ENCODE measurements around the gene ADAMTSL1. TPM values are rescaled to one million over a fixed set of nuclear protein-coding genes. Genes with fewer than 3 reads are reported as not detected.

ADAMTSL1 gene
- polyA plus RNA-seq, 1 donor from 2014 or later: 1.1 TPM

DNA sequence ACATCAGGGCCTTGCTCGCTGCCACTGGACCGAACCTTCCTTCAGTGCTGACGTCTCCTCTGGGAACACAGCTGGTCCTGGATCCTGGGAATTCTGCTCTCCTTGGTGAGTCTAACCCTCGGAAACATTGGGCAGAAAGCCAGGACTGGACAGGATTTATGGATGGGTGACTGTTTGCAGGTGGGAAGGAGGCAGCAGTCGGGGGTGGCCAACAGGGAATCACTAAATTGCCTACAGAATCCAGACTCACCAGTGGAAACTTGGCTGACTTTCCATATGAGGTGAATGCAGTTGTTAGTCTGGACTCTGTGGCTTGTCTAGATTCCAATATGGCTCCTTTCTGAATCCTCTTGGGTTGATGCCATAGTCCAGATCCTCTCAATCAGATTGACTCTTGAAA lies 355.9 kb downstream of the ADAMTSL1 start:
- Histone ChIP-seq H3K79me2 (replicated peaks; ENCODE audit: insufficient read depth, low read length) (no peaks in the 10 kb centered on the region), H3K36me3 (ENCODE audit: insufficient read depth, low read length) (no peaks in the 10 kb centered on the region), H3K4me3 (ENCODE audit: low read length) (no peak overlapping the region), H2AFZ (ENCODE audit: low read depth, low read length) (no peak overlapping the region), H3K9me2 (ENCODE audit: insufficient read depth, low read length) (no peaks in the 10 kb centered on the region), H3K27me3 (ENCODE audit: insufficient read depth, low read depth, low read length) (no peaks in the 10 kb centered on the region), H3F3A (ENCODE audit: insufficient read depth, low read length, poor library complexity, severe bottlenecking) (no peaks in the 10 kb centered on the region), H3K9me3 (ENCODE audit: low read length) (no peaks in the 10 kb centered on the region), H4K20me1 (ENCODE audit: insufficient read depth) (no peaks in the 10 kb centered on the region), H3K27ac (ENCODE audit: low read length) (no peak overlapping the region), H3K9ac (ENCODE audit: low read length) (no peak overlapping the region), H3K4me2 (ENCODE audit: low read length) (no peak overlapping the region)
- TF ChIP-seq TAF1 (IDR thresholded peaks at IDR 0.05; ENCODE audit: low read depth): no peak

DNA sequence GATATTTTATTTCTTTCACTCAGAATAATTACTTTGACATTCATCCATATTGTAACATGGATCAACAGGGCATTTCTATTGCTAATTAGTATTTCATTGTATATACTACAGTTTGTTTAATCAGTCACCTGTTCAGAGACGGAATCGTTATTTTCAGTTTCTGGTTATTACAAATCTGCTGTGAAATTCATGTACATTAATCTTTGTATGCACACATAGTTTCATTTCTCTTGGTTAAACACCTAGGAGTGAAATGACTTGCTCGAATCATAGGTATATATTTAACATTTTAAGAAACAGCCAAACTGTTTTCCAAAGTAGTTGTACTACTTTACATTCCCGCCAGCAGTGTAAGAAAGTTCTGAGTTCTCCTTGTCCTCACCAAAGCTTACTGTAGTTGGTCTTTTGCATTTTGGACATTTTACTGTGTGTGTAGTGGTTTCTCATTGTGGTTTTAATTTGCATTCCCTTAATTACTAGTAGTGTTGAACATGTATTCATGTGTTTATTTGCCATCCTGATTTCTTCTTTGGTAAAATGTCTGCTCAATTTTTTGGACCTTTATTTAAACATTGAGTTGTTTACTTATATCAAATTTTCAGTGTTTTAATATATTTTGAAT lies 360.9 kb downstream of the ADAMTSL1 start:
- H3K9ac ChIP-seq (ENCODE audit: low read length): no peak overlapping the region
- H3K9me3 ChIP-seq (ENCODE audit: low read length): no peaks in the 10 kb centered on the region
- H3K4me2 ChIP-seq (ENCODE audit: low read length): no peak overlapping the region
- H3F3A ChIP-seq (ENCODE audit: insufficient read depth, low read length, poor library complexity, severe bottlenecking): no peaks in the 10 kb centered on the region
- no peaks in the 10 kb centered on the region for H3K79me2 ChIP-seq (replicated peaks; ENCODE audit: insufficient read depth, low read length)
- TF ChIP-seq RAD21 (conservative IDR thresholded peaks at IDR 0.05): no peak
- no peak for TF ChIP-seq SMC3 (conservative IDR thresholded peaks at IDR 0.05; ENCODE audit: poor library complexity)
- TF ChIP-seq EZH2 (IDR thresholded peaks at IDR 0.05; ENCODE audit: borderline replicate concordance, insufficient read depth, low read length, poor library complexity, severe bottlenecking): no peak
- TF ChIP-seq, protein P1, sequence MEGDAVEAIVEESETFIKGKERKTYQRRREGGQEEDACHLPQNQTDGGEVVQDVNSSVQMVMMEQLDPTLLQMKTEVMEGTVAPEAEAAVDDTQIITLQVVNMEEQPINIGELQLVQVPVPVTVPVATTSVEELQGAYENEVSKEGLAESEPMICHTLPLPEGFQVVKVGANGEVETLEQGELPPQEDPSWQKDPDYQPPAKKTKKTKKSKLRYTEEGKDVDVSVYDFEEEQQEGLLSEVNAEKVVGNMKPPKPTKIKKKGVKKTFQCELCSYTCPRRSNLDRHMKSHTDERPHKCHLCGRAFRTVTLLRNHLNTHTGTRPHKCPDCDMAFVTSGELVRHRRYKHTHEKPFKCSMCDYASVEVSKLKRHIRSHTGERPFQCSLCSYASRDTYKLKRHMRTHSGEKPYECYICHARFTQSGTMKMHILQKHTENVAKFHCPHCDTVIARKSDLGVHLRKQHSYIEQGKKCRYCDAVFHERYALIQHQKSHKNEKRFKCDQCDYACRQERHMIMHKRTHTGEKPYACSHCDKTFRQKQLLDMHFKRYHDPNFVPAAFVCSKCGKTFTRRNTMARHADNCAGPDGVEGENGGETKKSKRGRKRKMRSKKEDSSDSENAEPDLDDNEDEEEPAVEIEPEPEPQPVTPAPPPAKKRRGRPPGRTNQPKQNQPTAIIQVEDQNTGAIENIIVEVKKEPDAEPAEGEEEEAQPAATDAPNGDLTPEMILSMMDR (IDR thresholded peaks at IDR 0.05; ENCODE audit: poor library complexity, severe bottlenecking): no peak
- no peak for TF ChIP-seq EP300 (conservative IDR thresholded peaks at IDR 0.05; ENCODE audit: poor library complexity, severe bottlenecking)
- TF ChIP-seq POLR2AphosphoS5 (IDR thresholded peaks at IDR 0.05): no peak
- TF ChIP-seq MXI1 (conservative IDR thresholded peaks at IDR 0.05; ENCODE audit: poor library complexity, severe bottlenecking): no peak
- TF ChIP-seq TAF1 (IDR thresholded peaks at IDR 0.05; ENCODE audit: low read depth): no peak
- TF ChIP-seq, protein P2, sequence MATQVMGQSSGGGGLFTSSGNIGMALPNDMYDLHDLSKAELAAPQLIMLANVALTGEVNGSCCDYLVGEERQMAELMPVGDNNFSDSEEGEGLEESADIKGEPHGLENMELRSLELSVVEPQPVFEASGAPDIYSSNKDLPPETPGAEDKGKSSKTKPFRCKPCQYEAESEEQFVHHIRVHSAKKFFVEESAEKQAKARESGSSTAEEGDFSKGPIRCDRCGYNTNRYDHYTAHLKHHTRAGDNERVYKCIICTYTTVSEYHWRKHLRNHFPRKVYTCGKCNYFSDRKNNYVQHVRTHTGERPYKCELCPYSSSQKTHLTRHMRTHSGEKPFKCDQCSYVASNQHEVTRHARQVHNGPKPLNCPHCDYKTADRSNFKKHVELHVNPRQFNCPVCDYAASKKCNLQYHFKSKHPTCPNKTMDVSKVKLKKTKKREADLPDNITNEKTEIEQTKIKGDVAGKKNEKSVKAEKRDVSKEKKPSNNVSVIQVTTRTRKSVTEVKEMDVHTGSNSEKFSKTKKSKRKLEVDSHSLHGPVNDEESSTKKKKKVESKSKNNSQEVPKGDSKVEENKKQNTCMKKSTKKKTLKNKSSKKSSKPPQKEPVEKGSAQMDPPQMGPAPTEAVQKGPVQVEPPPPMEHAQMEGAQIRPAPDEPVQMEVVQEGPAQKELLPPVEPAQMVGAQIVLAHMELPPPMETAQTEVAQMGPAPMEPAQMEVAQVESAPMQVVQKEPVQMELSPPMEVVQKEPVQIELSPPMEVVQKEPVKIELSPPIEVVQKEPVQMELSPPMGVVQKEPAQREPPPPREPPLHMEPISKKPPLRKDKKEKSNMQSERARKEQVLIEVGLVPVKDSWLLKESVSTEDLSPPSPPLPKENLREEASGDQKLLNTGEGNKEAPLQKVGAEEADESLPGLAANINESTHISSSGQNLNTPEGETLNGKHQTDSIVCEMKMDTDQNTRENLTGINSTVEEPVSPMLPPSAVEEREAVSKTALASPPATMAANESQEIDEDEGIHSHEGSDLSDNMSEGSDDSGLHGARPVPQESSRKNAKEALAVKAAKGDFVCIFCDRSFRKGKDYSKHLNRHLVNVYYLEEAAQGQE (IDR thresholded peaks at IDR 0.05; ENCODE audit: borderline replicate concordance): no peak
- H3K27ac ChIP-seq (ENCODE audit: low read length): no peak overlapping the region
- no peaks in the 10 kb centered on the region for H3K27me3 ChIP-seq (ENCODE audit: insufficient read depth, low read depth, low read length)
- H4K20me1 ChIP-seq (ENCODE audit: insufficient read depth): no peaks in the 10 kb centered on the region
- H3K4me3 ChIP-seq (ENCODE audit: low read length): no peak overlapping the region
- H3K9me2 ChIP-seq (ENCODE audit: insufficient read depth, low read length): no peaks in the 10 kb centered on the region
- no peaks in the 10 kb centered on the region for H3K36me3 ChIP-seq (ENCODE audit: insufficient read depth, low read length)
- no peak overlapping the region for H2AFZ ChIP-seq (ENCODE audit: low read depth, low read length)

Data from neural cell (in vitro differentiated cells).